Measurements from ENCODE around the gene NEDD4L.

Gene NEDD4L

DNA sequence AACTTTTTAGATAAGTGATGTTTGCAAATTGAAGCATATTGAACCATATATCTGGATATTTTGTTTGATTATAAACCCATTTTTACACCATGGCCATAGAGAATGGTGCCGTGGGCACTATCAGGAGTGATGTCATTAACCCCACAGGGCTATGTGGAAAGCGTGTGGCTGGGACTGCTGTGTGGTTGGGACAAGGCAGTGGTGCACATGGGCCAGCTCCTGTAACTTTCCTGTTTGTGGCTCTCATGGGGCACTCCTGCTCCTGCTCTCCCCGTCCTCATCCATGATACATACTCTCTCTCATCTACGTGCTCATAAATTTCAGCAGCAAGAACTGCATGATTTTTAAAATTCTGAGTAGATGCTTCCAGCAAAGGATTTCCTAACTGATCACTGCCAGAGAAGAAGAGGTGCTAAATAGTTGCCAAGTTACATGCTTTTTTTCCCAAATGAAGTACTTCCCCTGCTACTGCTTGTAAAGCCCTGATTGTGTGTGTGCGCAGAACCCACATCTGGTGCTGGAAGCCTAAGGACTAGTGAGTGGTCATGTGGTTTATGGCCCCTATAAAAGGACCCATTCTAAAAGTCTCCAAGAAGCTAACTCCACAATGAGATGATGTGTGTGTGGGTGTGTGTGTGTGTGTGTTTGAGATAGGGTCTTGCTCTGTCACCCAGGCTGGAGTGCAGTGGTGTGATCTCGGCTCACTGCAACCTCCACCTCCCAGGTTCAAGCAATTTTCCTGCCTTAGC, 240.8 kb downstream of the NEDD4L start:
- Histone ChIP-seq H3K4me1 (ENCODE audit: control insufficient read depth, insufficient read depth, low read length) (peaks cover 31% of the 10 kb centered on the region), H3K4me3 (ENCODE audit: low read depth, low read length) (no peak overlapping the region), H3K27ac (ENCODE audit: extremely low read depth, low read depth, low read length) (no peak overlapping the region), H3K9me3 (ENCODE audit: control insufficient read depth, insufficient read depth, low read depth, low read length) (no peaks in the 10 kb centered on the region), H3K36me3 (ENCODE audit: control insufficient read depth in 2 of 2, insufficient read depth in 1 of 2, low read length in 2 of 2) (no peaks in the 10 kb centered on the region)
- CTCF ChIA-PET: interaction anchor here (0.6 kb wide), 1 partner anchor 1477 kb away, joined by 3 read pairs; no protein-coding TSS in a partner anchor
- POLR2A ChIA-PET: no interaction called here
- TF ChIP-seq ZSCAN23 (tag by site-specific recombination; IDR thresholded peaks at IDR 0.05): no peak
- TF ChIP-seq, protein P1, sequence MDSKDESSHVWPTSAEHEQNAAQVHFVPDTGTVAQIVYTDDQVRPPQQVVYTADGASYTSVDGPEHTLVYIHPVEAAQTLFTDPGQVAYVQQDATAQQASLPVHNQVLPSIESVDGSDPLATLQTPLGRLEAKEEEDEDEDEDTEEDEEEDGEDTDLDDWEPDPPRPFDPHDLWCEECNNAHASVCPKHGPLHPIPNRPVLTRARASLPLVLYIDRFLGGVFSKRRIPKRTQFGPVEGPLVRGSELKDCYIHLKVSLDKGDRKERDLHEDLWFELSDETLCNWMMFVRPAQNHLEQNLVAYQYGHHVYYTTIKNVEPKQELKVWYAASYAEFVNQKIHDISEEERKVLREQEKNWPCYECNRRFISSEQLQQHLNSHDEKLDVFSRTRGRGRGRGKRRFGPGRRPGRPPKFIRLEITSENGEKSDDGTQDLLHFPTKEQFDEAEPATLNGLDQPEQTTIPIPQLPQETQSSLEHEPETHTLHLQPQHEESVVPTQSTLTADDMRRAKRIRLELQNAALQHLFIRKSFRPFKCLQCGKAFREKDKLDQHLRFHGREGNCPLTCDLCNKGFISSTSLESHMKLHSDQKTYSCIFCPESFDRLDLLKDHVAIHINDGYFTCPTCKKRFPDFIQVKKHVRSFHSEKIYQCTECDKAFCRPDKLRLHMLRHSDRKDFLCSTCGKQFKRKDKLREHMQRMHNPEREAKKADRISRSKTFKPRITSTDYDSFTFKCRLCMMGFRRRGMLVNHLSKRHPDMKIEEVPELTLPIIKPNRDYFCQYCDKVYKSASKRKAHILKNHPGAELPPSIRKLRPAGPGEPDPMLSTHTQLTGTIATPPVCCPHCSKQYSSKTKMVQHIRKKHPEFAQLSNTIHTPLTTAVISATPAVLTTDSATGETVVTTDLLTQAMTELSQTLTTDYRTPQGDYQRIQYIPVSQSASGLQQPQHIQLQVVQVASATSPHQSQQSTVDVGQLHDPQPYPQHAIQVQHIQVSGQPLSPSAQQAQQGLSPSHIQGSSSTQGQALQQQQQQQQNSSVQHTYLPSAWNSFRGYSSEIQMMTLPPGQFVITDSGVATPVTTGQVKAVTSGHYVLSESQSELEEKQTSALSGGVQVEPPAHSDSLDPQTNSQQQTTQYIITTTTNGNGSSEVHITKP (tag by site-specific recombination; IDR thresholded peaks at IDR 0.05): no peak
- TF ChIP-seq KLF7 (tag by site-specific recombination; IDR thresholded peaks at IDR 0.05; ENCODE audit: borderline replicate concordance): no peak
- TF ChIP-seq OSR2 (tag by site-specific recombination; IDR thresholded peaks at IDR 0.05): peak; percentile 24; the same call in 1 of the 2 replicates
- TF ChIP-seq EGR2 (tag by site-specific recombination; IDR thresholded peaks at IDR 0.05; ENCODE audit: low read depth): peak; percentile 90
- TF ChIP-seq ZNF549 (tag by site-specific recombination; IDR thresholded peaks at IDR 0.05): no peak
- TF ChIP-seq, protein P2, sequence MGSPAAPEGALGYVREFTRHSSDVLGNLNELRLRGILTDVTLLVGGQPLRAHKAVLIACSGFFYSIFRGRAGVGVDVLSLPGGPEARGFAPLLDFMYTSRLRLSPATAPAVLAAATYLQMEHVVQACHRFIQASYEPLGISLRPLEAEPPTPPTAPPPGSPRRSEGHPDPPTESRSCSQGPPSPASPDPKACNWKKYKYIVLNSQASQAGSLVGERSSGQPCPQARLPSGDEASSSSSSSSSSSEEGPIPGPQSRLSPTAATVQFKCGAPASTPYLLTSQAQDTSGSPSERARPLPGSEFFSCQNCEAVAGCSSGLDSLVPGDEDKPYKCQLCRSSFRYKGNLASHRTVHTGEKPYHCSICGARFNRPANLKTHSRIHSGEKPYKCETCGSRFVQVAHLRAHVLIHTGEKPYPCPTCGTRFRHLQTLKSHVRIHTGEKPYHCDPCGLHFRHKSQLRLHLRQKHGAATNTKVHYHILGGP (tag by site-specific recombination; IDR thresholded peaks at IDR 0.05): no peak
- TF ChIP-seq ZNF16 (tag by site-specific recombination; IDR thresholded peaks at IDR 0.05; ENCODE audit: low read depth): no peak
- TF ChIP-seq, protein P3, sequence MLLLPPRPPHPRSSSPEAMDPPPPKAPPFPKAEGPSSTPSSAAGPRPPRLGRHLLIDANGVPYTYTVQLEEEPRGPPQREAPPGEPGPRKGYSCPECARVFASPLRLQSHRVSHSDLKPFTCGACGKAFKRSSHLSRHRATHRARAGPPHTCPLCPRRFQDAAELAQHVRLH (tag by site-specific recombination; IDR thresholded peaks at IDR 0.05): peak; percentile 64; the same call in 1 of the 2 replicates
- TF ChIP-seq ZNF423 (tag by site-specific recombination; IDR thresholded peaks at IDR 0.05): no peak
- TF ChIP-seq ZNF596 (tag by site-specific recombination; IDR thresholded peaks at IDR 0.05): no peak
- TF ChIP-seq, protein P4, sequence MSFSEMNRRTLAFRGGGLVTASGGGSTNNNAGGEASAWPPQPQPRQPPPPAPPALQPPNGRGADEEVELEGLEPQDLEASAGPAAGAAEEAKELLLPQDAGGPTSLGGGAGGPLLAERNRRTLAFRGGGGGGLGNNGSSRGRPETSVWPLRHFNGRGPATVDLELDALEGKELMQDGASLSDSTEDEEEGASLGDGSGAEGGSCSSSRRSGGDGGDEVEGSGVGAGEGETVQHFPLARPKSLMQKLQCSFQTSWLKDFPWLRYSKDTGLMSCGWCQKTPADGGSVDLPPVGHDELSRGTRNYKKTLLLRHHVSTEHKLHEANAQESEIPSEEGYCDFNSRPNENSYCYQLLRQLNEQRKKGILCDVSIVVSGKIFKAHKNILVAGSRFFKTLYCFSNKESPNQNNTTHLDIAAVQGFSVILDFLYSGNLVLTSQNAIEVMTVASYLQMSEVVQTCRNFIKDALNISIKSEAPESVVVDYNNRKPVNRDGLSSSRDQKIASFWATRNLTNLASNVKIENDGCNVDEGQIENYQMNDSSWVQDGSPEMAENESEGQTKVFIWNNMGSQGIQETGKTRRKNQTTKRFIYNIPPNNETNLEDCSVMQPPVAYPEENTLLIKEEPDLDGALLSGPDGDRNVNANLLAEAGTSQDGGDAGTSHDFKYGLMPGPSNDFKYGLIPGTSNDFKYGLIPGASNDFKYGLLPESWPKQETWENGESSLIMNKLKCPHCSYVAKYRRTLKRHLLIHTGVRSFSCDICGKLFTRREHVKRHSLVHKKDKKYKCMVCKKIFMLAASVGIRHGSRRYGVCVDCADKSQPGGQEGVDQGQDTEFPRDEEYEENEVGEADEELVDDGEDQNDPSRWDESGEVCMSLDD (tag by site-specific recombination; IDR thresholded peaks at IDR 0.05): 0 out of 2 replicates have a peak, but pooled peaks have one; percentile 32
- TF ChIP-seq SP7 (tag by site-specific recombination; IDR thresholded peaks at IDR 0.05): no peak
- peak; percentile 94 for TF ChIP-seq ZFHX2 (tag by site-specific recombination; conservative IDR thresholded peaks at IDR 0.05)
- no peak for TF ChIP-seq ZNF114 (tag by site-specific recombination; IDR thresholded peaks at IDR 0.05)
- TF ChIP-seq ZNF747 (tag by site-specific recombination; IDR thresholded peaks at IDR 0.05): no peak
- TF ChIP-seq ZNF707 (tag by site-specific recombination; IDR thresholded peaks at IDR 0.05): no peak
- TF ChIP-seq, protein P5, sequence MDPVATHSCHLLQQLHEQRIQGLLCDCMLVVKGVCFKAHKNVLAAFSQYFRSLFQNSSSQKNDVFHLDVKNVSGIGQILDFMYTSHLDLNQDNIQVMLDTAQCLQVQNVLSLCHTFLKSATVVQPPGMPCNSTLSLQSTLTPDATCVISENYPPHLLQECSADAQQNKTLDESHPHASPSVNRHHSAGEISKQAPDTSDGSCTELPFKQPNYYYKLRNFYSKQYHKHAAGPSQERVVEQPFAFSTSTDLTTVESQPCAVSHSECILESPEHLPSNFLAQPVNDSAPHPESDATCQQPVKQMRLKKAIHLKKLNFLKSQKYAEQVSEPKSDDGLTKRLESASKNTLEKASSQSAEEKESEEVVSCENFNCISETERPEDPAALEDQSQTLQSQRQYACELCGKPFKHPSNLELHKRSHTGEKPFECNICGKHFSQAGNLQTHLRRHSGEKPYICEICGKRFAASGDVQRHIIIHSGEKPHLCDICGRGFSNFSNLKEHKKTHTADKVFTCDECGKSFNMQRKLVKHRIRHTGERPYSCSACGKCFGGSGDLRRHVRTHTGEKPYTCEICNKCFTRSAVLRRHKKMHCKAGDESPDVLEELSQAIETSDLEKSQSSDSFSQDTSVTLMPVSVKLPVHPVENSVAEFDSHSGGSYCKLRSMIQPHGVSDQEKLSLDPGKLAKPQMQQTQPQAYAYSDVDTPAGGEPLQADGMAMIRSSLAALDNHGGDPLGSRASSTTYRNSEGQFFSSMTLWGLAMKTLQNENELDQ (tag by site-specific recombination; IDR thresholded peaks at IDR 0.05; ENCODE audit: low read depth): no peak
- no peak for TF ChIP-seq ZNF544 (tag by site-specific recombination; IDR thresholded peaks at IDR 0.05)
- TF ChIP-seq ZNF366 (tag by site-specific recombination; conservative IDR thresholded peaks at IDR 0.05): no peak
- TF ChIP-seq ZNF10 (tag by site-specific recombination; IDR thresholded peaks at IDR 0.05): no peak
- no peak for TF ChIP-seq BCL11B (tag by site-specific recombination; IDR thresholded peaks at IDR 0.05; ENCODE audit: low read depth)
- TF ChIP-seq ZNF791 (tag by site-specific recombination; IDR thresholded peaks at IDR 0.05): no peak
- TF ChIP-seq, protein P6, sequence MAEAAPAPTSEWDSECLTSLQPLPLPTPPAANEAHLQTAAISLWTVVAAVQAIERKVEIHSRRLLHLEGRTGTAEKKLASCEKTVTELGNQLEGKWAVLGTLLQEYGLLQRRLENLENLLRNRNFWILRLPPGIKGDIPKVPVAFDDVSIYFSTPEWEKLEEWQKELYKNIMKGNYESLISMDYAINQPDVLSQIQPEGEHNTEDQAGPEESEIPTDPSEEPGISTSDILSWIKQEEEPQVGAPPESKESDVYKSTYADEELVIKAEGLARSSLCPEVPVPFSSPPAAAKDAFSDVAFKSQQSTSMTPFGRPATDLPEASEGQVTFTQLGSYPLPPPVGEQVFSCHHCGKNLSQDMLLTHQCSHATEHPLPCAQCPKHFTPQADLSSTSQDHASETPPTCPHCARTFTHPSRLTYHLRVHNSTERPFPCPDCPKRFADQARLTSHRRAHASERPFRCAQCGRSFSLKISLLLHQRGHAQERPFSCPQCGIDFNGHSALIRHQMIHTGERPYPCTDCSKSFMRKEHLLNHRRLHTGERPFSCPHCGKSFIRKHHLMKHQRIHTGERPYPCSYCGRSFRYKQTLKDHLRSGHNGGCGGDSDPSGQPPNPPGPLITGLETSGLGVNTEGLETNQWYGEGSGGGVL (tag by site-specific recombination; IDR thresholded peaks at IDR 0.05): no peak
